ENCODE results near the gene CPD. TPM values are rescaled to one million over a fixed set of nuclear protein-coding genes. Genes with fewer than 3 reads are reported as not detected.

CPD gene
- total and polyA plus RNA-seq, 9 of the 15 experiments (the other 6 are each of a cell fraction or from before 2014, with no cell fraction given) = 4.5 to 24.4 (median 20.4) TPM

DNA sequence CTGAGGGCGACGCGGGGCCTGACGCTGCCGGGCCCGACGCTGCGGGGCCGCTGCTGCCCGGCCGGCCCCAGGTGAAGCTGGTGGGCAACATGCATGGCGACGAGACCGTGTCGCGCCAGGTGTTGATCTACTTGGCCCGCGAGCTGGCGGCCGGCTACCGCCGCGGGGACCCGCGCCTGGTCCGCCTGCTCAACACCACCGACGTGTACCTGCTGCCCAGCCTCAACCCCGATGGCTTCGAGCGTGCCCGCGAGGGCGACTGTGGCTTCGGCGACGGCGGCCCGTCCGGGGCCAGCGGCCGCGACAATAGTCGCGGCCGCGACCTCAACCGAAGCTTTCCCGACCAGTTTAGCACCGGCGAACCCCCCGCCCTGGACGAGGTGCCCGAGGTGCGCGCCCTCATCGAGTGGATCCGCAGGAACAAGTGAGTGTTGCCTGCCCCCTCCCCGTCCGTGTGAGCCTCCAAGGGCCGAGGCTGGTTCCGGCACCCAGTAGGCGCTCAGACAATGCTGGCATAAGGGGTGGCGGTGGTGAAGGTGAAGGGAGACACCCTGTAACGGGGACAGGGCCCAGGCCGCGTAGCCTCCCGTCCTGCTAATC lies 676 bp downstream of the CPD start:
- no peak for FAIRE-seq
- H3K4me2 ChIP-seq (ENCODE audit: insufficient read depth, low read length) = peak overlapping the region; percentile 88
- CTCF ChIA-PET (ENCODE audit: low intra/inter-chr PET ratio) = no interaction called here
- peaks cover 6% of the 10 kb centered on the region; the same call in 1 of the 2 replicates for H4K20me1 ChIP-seq (replicated peaks; ENCODE audit: control insufficient read depth, insufficient read depth, low read length)
- H3K79me2 ChIP-seq (ENCODE audit: control insufficient read depth, insufficient read depth, low read length) = peaks cover 34% of the 10 kb centered on the region
- WGBS (ENCODE audit: insufficient coverage, low coverage, missing lambda C conversion rate) = 1% methylated on average over 43 of the region's 68 CpGs
- DNase-seq (ENCODE audit: extremely low read depth in 1 of 4, low spot score in 3 of 4) = peak; percentile 19 to 30 (median 24)
- BruUV-seq (replicated peaks) = no TSS peak
- H3K27ac ChIP-seq (ENCODE audit: extremely low read depth, low read depth, low read length) = peak overlapping the region; percentile 42; the same call in 2 of the 3 replicates
- intact Hi-C loops (cut with micrococcal nuclease) (loop anchor here (2.0 kb wide), 1 partner anchor 35 kb away; no protein-coding TSS in a partner anchor), in situ Hi-C loops (cut with MboI) (no loop called here)
- POLR2A ChIA-PET = interaction anchor here (0.8 to 1.7 kb wide), 5 partner anchors 10 to 439 kb away, joined by 3 to 5 read pairs (median 3); no protein-coding TSS in a partner anchor
- no peaks in the 10 kb centered on the region for H3K27me3 ChIP-seq (ENCODE audit: control insufficient read depth in 2 of 2, insufficient read depth in 2 of 2, low read length in 2 of 2)
- peak; percentile 30 for ATAC-seq
- H3K36me3 ChIP-seq (ENCODE audit: control insufficient read depth, insufficient read depth, low read length) = no peaks in the 10 kb centered on the region
- H2AFZ ChIP-seq (ENCODE audit: low read depth, low read length) = peak overlapping the region; percentile 91
- peak overlapping the region; percentile 72 for H3K4me3 ChIP-seq
- no peaks in the 10 kb centered on the region for H3K9me3 ChIP-seq (replicated peaks; ENCODE audit: control insufficient read depth, insufficient read depth, low read depth, low read length)
- H3K4me1 ChIP-seq (replicated peaks in 1 of 2; ENCODE audit: control insufficient read depth in 2 of 2, insufficient read depth in 2 of 2, low read length in 2 of 2) = peaks cover 21 to 33% of the 10 kb centered on the region in 2 experiments
- peak overlapping the region; percentile 57 to 95 for H3K9ac ChIP-seq (ENCODE audit: insufficient read depth in 1 of 2, low read depth in 2 of 2, low read length in 2 of 2)
- no peaks in the 10 kb centered on the region for H3K9me1 ChIP-seq (ENCODE audit: control insufficient read depth, insufficient read depth, low read length)
- no peak for TF ChIP-seq ELF4 (CRISPR knock-in tag; IDR thresholded peaks at IDR 0.05)
- no peak for TF ChIP-seq TAF7 (tag; IDR thresholded peaks at IDR 0.05)
- TF ChIP-seq HNRNPL (IDR thresholded peaks at IDR 0.05; ENCODE audit: low read depth, low read length) = 0 out of 2 replicates have a peak, but pooled peaks have one; percentile 22
- no peak for TF ChIP-seq ZNF695 (CRISPR knock-in tag; IDR thresholded peaks at IDR 0.05)
- no peak for TF ChIP-seq BRD9 (IDR thresholded peaks at IDR 0.05; ENCODE audit: low read depth, partially characterized antibody)
- no peak for TF ChIP-seq RBM25 (IDR thresholded peaks at IDR 0.05; ENCODE audit: low read depth, low read length, severe bottlenecking)
- TF ChIP-seq NELFE (IDR thresholded peaks at IDR 0.05; ENCODE audit: insufficient read depth, insufficient read length) = no peak
- no peak for TF ChIP-seq SPI1 (IDR thresholded peaks at IDR 0.05; ENCODE audit: borderline replicate concordance, low read depth, low read length)
- no peak for TF ChIP-seq CREM (IDR thresholded peaks at IDR 0.05; ENCODE audit: low read depth)
- TF ChIP-seq PCBP1 (IDR thresholded peaks at IDR 0.05; ENCODE audit: low read depth, low read length, poor library complexity, severe bottlenecking) = peak; percentile 3
- TF ChIP-seq E2F6 (IDR thresholded peaks at IDR 0.05; ENCODE audit: borderline replicate concordance in 1 of 2, extremely low read depth in 1 of 2, insufficient read depth in 1 of 2, insufficient read length in 1 of 2, low read depth in 1 of 2, low read length in 1 of 2, poor library complexity in 1 of 2, severe bottlenecking in 1 of 2) = peak in 1 of 2 experiments; percentile 64
- peak; percentile 69 for TF ChIP-seq RBBP5 (IDR thresholded peaks at IDR 0.05; ENCODE audit: borderline replicate concordance, insufficient read depth, low read length, poor library complexity, severe bottlenecking)
- TF ChIP-seq CHD1 (IDR thresholded peaks at IDR 0.05; ENCODE audit: low read length) = peak; percentile 80
- peak; percentile 55; the same call in 1 of the 2 replicates for TF ChIP-seq L3MBTL2 (IDR thresholded peaks at IDR 0.05)
- no peak for TF ChIP-seq HSF4 (CRISPR knock-in tag; IDR thresholded peaks at IDR 0.05; ENCODE audit: borderline replicate concordance)
- TF ChIP-seq ZEB2 (IDR thresholded peaks at IDR 0.05) = no peak
- peak; percentile 52; the same call in 1 of the 2 replicates for TF ChIP-seq NCOA6 (IDR thresholded peaks at IDR 0.05)
- peak; percentile 24; the same call in 1 of the 2 replicates for TF ChIP-seq MAX (CRISPR knock-in tag; IDR thresholded peaks at IDR 0.05)
- TF ChIP-seq BRD4 (IDR thresholded peaks at IDR 0.05) = 0 out of 2 replicates have a peak, but pooled peaks have one; percentile 32
